ENCODE data around the gene KIAA2012.

Gene KIAA2012

GRCh38 chr2:202060218-202060617, 12.8 kb upstream of the KIAA2012 start:
- CTCF ChIA-PET, result interaction anchor here (0.7 kb wide), 1 partner anchor 18 kb away, joined by 3 read pairs; no protein-coding TSS in a partner anchor
- DNase-seq (ENCODE audit: extremely low spot score), result no peak
- POLR2A ChIA-PET, result no interaction called here
- no peak for TF ChIP-seq SUZ12 (IDR thresholded peaks at IDR 0.05)
- peak; percentile 78 for TF ChIP-seq ZNF384 (IDR thresholded peaks at IDR 0.05)

GRCh38 chr2:202061695-202062094, 11.4 kb upstream of the KIAA2012 start:
- POLR2A ChIA-PET, result no interaction called here
- CTCF ChIA-PET, result no interaction called here
- TF ChIP-seq LEF1 (IDR thresholded peaks at IDR 0.05; ENCODE audit: borderline replicate concordance), result no peak
- no peak for TF ChIP-seq CTBP1 (IDR thresholded peaks at IDR 0.05; ENCODE audit: borderline replicate concordance)
- TF ChIP-seq FOXK2 (IDR thresholded peaks at IDR 0.05), result no peak
- no peak for TF ChIP-seq FOXA1 (IDR thresholded peaks at IDR 0.05)
- TF ChIP-seq BHLHE40 (IDR thresholded peaks at IDR 0.05; ENCODE audit: borderline replicate concordance), result no peak
- TF ChIP-seq FOXM1 (IDR thresholded peaks at IDR 0.05; ENCODE audit: borderline replicate concordance), result no peak
- TF ChIP-seq SUZ12 (IDR thresholded peaks at IDR 0.05), result no peak
- TF ChIP-seq, protein P1, sequence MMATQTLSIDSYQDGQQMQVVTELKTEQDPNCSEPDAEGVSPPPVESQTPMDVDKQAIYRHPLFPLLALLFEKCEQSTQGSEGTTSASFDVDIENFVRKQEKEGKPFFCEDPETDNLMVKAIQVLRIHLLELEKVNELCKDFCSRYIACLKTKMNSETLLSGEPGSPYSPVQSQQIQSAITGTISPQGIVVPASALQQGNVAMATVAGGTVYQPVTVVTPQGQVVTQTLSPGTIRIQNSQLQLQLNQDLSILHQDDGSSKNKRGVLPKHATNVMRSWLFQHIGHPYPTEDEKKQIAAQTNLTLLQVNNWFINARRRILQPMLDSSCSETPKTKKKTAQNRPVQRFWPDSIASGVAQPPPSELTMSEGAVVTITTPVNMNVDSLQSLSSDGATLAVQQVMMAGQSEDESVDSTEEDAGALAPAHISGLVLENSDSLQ (IDR thresholded peaks at IDR 0.05), result no peak
- DNase-seq (ENCODE audit: extremely low spot score), result no peak

- POLR2A ChIA-PET, result no interaction called here
- no peak for TF ChIP-seq SP1 (IDR thresholded peaks at IDR 0.05)
- TF ChIP-seq TARDBP (IDR thresholded peaks at IDR 0.05), result no peak
- TF ChIP-seq ZNF384 (IDR thresholded peaks at IDR 0.05), result no peak
- TF ChIP-seq L3MBTL2 (conservative IDR thresholded peaks at IDR 0.05), result no peak
- TF ChIP-seq LEF1 (IDR thresholded peaks at IDR 0.05; ENCODE audit: borderline replicate concordance), result no peak
- TF ChIP-seq ELF4 (IDR thresholded peaks at IDR 0.05), result no peak
- no peak for TF ChIP-seq FOXK2 (IDR thresholded peaks at IDR 0.05)
- TF ChIP-seq NFRKB (IDR thresholded peaks at IDR 0.05), result no peak
- TF ChIP-seq BHLHE40 (IDR thresholded peaks at IDR 0.05; ENCODE audit: borderline replicate concordance), result no peak
- no peak for TF ChIP-seq FOXM1 (IDR thresholded peaks at IDR 0.05; ENCODE audit: borderline replicate concordance)
- TF ChIP-seq, protein P1 (IDR thresholded peaks at IDR 0.05), result no peak
- TF ChIP-seq CTBP1 (IDR thresholded peaks at IDR 0.05; ENCODE audit: borderline replicate concordance), result no peak
- no peak for TF ChIP-seq FOXA1 (IDR thresholded peaks at IDR 0.05)
- TF ChIP-seq SUZ12 (IDR thresholded peaks at IDR 0.05), result no peak
- no peak for TF ChIP-seq HDGF (IDR thresholded peaks at IDR 0.05; ENCODE audit: borderline replicate concordance)
- CTCF ChIA-PET, result interaction anchor here (0.5 to 1.3 kb wide), 4 partner anchors 8 to 85 kb away, joined by 3 to 4 read pairs (median 3); partner anchors contain the start of gene KIAA2012
- DNase-seq (ENCODE audit: extremely low spot score), result no peak
Measured at GRCh38 chr2:202064171-202064880, 8.7 kb upstream of the KIAA2012 start.

DNA sequence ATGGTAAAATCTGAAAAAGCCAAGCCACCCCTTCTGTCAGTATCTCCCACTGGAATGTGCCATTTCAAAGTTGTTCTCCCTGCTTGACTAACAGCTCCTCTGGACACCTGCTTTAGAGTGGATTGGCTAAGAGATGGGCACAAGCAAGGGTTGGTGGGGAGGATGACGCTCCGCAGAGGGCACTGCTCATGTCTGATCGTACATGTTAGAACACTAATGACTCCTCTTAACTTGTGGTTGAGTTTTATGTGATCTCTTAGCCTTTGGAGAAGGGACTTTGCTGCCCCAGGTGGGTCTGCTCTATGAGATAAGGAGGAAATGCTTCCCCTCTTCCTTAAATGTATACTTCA, 8.2 kb upstream of the KIAA2012 start:
- TF ChIP-seq TARDBP (IDR thresholded peaks at IDR 0.05) (no peak), ZNF384 (IDR thresholded peaks at IDR 0.05) (no peak), FOXK2 (IDR thresholded peaks at IDR 0.05) (no peak), FOXA1 (IDR thresholded peaks at IDR 0.05) (no peak), CTBP1 (IDR thresholded peaks at IDR 0.05; ENCODE audit: borderline replicate concordance) (no peak), FOXM1 (IDR thresholded peaks at IDR 0.05; ENCODE audit: borderline replicate concordance) (no peak), LEF1 (IDR thresholded peaks at IDR 0.05; ENCODE audit: borderline replicate concordance) (no peak), BHLHE40 (IDR thresholded peaks at IDR 0.05; ENCODE audit: borderline replicate concordance) (no peak), SP1 (IDR thresholded peaks at IDR 0.05) (no peak)
- TF ChIP-seq, protein P1 (IDR thresholded peaks at IDR 0.05), result no peak
- ChIA-PET POLR2A (no interaction called here), CTCF (interaction anchor here (0.5 to 1.3 kb wide), 2 partner anchors 8 to 84 kb away, joined by 3 read pairs; partner anchors contain the start of gene KIAA2012)
- DNase-seq (ENCODE audit: extremely low spot score), result no peak

- CTCF ChIA-PET, result interaction anchor here (2.0 kb wide), 1 partner anchor 9 kb away, joined by 8 read pairs; no protein-coding TSS in a partner anchor
- no peak for DNase-seq (ENCODE audit: extremely low spot score)
- POLR2A ChIA-PET, result no interaction called here
- TF ChIP-seq FOXM1 (IDR thresholded peaks at IDR 0.05; ENCODE audit: borderline replicate concordance), result no peak
- TF ChIP-seq LEF1 (IDR thresholded peaks at IDR 0.05; ENCODE audit: borderline replicate concordance), result no peak
Measured at GRCh38 chr2:202065876-202066275, 7.2 kb upstream of the KIAA2012 start.

DNA sequence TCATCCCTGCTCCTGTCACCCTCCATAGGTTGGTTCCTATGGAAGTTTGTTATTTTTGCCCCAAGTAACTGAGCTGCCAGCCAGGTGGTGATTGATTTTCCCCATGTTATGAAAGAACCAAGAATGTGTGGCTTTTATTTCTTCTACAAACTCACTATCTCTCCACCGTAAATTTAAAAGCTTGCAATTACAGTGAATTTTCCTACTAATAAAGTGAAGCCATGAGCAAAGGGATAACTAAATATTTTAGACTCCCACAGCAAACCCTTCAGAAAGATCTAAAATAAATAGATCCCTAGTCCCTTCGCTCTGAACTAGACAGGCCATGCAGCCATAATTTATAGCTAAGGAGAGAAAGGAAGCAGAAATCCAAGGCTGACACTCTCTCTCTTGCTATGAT, 6.2 kb upstream of the KIAA2012 start:
- ChIA-PET CTCF (interaction anchor here (1.4 to 2.0 kb wide), 2 partner anchors 10 kb away, joined by 4 to 8 read pairs; no protein-coding TSS in a partner anchor), POLR2A (no interaction called here)
- DNase-seq (ENCODE audit: extremely low spot score), result no peak
- TF ChIP-seq ARNT (IDR thresholded peaks at IDR 0.05), result no peak
- TF ChIP-seq, protein P1 (IDR thresholded peaks at IDR 0.05), result peak; percentile 72
